ENCODE data around the gene KCTD1. TPM values are rescaled to one million over a fixed set of nuclear protein-coding genes. Genes with fewer than 3 reads are reported as not detected.

The KCTD1 gene
- total RNA-seq, 2 donors from 2014 or later = 13.3 to 13.6 TPM

DNA sequence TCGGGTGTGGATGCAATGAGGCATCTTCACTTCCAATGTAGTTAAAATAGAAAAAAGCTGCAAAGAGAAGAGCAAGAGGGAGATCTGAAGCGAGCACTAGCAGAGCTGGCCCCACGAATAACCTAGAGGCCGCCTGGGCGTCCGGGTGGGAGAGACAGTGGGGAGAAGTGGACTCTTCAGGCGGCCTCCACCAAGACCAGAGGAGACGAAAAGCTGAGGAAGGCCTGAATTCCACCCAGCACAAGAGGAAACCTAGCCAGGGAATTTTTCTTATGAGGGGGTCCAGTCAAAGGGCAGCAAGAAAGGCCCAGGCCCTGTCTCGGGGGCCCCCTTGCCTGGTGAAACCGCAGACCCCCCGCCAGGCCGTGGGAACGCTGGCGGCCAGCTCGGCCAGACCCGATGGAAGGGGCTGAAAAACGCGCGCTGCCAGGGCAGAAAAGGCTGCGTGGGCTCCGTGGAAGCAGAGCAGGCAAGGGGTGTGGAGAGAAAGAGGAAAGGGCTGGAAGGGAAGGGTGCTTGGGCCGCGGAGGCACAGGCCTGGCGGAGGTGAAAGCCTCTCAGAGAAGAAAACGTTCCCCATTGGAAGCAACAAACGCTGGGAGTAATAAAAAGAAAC, 69.2 kb downstream of the KCTD1 start:
- Histone ChIP-seq H3K27ac (no peak overlapping the region), H3K4me3 (no peak overlapping the region), H3K9ac (ENCODE audit: low read depth in 2 of 2, low read length in 2 of 2) (peak overlapping the region in 1 of 2 donors; percentile 15), H3K27me3 (no peaks in the 10 kb centered on the region), H3K4me1 (no peaks in the 10 kb centered on the region), H3K36me3 (no peaks in the 10 kb centered on the region), H3K9me3 (no peaks in the 10 kb centered on the region)
- no peak for DNase-seq
- TF ChIP-seq, protein P1, sequence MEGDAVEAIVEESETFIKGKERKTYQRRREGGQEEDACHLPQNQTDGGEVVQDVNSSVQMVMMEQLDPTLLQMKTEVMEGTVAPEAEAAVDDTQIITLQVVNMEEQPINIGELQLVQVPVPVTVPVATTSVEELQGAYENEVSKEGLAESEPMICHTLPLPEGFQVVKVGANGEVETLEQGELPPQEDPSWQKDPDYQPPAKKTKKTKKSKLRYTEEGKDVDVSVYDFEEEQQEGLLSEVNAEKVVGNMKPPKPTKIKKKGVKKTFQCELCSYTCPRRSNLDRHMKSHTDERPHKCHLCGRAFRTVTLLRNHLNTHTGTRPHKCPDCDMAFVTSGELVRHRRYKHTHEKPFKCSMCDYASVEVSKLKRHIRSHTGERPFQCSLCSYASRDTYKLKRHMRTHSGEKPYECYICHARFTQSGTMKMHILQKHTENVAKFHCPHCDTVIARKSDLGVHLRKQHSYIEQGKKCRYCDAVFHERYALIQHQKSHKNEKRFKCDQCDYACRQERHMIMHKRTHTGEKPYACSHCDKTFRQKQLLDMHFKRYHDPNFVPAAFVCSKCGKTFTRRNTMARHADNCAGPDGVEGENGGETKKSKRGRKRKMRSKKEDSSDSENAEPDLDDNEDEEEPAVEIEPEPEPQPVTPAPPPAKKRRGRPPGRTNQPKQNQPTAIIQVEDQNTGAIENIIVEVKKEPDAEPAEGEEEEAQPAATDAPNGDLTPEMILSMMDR (IDR thresholded peaks at IDR 0.05) = no peak
- intact Hi-C loops (cut with DNase I) = no loop called here

DNA sequence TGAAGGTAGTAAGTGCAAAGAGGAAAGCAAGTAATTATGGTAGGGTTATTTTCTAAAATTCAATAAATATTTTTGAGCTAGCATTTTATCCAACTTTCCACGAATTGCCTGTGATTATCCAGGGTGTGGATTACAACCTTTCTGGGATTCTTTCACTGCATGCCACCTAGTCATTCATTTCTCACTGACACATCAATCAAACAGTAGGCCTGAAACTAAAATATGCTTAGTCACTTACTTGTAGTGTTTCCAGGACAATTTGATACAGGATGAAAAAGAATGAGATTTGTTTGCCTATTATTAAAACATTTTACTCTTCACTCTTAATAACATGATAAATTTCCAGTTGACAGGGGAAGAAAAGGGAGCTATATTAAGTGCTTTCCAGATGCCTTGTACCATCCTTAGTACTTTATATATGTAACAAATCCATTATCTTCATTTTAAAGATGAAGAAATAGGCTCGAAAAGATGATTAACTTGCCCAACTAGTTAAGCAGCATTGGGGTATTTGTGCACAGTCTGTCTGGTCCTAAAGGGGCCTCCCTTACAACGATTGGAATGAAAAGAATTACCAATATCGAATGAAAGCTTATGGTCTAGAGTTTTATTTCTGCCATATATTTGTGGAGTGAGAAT, 70.4 kb downstream of the KCTD1 start:
- H3K36me3 ChIP-seq = no peaks in the 10 kb centered on the region
- H3K4me3 ChIP-seq = no peak overlapping the region
- no peaks in the 10 kb centered on the region for H3K27me3 ChIP-seq
- H3K9me3 ChIP-seq = no peaks in the 10 kb centered on the region
- no peak overlapping the region for H3K27ac ChIP-seq
- TF ChIP-seq, protein P1 (IDR thresholded peaks at IDR 0.05) = no peak
- H3K9ac ChIP-seq (ENCODE audit: low read depth in 2 of 2, low read length in 2 of 2) = no peak overlapping the region
- H3K4me1 ChIP-seq = no peaks in the 10 kb centered on the region
- intact Hi-C loops (cut with DNase I) = no loop called here
- no peak for DNase-seq

DNA sequence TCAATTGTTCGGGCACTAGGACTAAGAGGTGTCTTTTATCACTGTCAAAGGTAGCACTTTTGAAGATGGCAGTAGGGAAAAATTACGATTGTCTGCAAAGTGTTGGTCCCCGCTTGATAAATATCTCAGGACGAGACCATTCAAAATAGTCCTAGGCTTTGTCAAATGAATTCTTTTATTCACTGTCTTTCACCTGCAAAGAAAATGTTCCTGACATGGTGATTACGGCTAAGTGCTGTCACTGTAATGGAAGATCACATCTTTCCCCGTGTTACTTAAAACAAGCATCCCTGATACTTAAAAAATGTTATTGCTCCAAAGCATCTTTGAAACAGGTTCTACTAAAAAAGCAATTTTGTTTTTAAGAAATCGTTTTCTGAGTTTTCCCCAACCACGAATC, 71.7 kb downstream of the KCTD1 start:
- Histone ChIP-seq H3K9me3 (no peaks in the 10 kb centered on the region), H3K27ac (no peak overlapping the region), H3K4me3 (no peak overlapping the region), H3K4me1 (no peaks in the 10 kb centered on the region), H3K9ac (ENCODE audit: low read depth in 2 of 2, low read length in 2 of 2) (no peak overlapping the region), H3K27me3 (no peaks in the 10 kb centered on the region), H3K36me3 (no peaks in the 10 kb centered on the region)
- intact Hi-C loops (cut with DNase I) = no loop called here
- TF ChIP-seq, protein P1 (IDR thresholded peaks at IDR 0.05) = no peak
- no peak for DNase-seq

DNA sequence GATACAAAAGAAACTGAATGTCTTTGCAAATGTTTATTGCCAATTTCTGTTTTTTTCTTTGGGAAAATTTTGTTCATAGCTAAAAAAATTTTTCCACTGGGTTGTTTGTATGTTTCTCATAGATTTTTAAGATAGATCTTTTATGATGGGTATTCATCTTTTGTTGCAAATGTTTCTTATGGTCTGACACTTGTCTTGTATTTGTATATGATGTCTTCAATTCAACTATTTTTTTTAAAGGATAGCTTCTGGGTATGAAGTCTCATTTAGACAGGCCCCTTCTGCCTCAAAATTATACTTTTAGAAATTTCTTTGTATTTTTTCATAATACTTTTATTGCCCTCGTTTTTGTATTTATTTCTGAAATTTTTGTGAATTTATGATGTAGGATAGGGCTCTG, 73.8 kb downstream of the KCTD1 start:
- Histone ChIP-seq H3K9me3 (no peaks in the 10 kb centered on the region), H3K36me3 (no peaks in the 10 kb centered on the region), H3K4me1 (no peaks in the 10 kb centered on the region), H3K27me3 (no peaks in the 10 kb centered on the region), H3K27ac (no peak overlapping the region), H3K9ac (ENCODE audit: low read depth in 2 of 2, low read length in 2 of 2) (no peak overlapping the region), H3K4me3 (no peak overlapping the region)
- TF ChIP-seq, protein P1 (IDR thresholded peaks at IDR 0.05) = no peak
- no peak for DNase-seq
- intact Hi-C loops (cut with DNase I) = no loop called here

DNA sequence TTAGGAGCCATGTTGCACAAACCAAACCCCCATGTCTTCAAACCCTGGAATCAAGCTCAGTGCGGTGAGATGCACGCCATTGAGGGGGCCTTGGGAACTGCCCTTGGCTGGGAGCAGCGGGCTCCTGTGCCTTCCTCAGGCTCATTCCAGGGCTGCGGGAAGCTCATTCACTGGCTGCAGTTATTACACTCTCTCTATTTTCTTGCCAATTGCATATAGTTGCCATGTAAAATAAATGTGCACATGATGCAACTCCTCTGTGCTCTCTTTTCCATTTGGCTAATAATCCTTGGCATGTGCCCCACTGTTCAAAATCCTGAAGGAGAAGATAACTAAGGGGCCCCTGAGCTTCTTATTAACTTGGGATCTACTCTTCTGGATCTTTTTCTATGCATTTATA, 74.7 kb downstream of the KCTD1 start:
- no peak overlapping the region for H3K9ac ChIP-seq (ENCODE audit: low read depth in 2 of 2, low read length in 2 of 2)
- H3K4me3 ChIP-seq = no peak overlapping the region
- TF ChIP-seq, protein P1 (IDR thresholded peaks at IDR 0.05) = no peak
- no peaks in the 10 kb centered on the region for H3K4me1 ChIP-seq
- H3K27ac ChIP-seq = no peak overlapping the region
- H3K9me3 ChIP-seq = no peaks in the 10 kb centered on the region
- H3K27me3 ChIP-seq = no peaks in the 10 kb centered on the region
- H3K36me3 ChIP-seq = no peaks in the 10 kb centered on the region
- intact Hi-C loops (cut with DNase I) = no loop called here
- DNase-seq = no peak
